Measurements from ENCODE around the gene LMO4. TPM values are rescaled to one million over a fixed set of nuclear protein-coding genes. Genes with fewer than 3 reads are reported as not detected.

Gene LMO4
- polyA plus RNA-seq, 1 experiment, result 77.9 TPM

GRCh38 chr1:87291107-87291506 lies 37.6 kb upstream of the LMO4 start:
- ChIA-PET POLR2A (interaction anchor here (0.6 kb wide), 1 partner anchor 37 kb away, joined by 3 read pairs; no protein-coding TSS in a partner anchor), CTCF (interaction anchor here (0.6 to 2.3 kb wide), 4 partner anchors 10 to 160 kb away, joined by 4 to 12 read pairs (median 5); no protein-coding TSS in a partner anchor)
- peaks cover 4% of the 10 kb centered on the region; the same call in 1 of the 2 replicates for H3K27me3 ChIP-seq (ENCODE audit: control insufficient read depth, insufficient read depth, low read length)
- H3K4me3 ChIP-seq (ENCODE audit: low read depth, low read length), result no peak overlapping the region
- no peak for TF ChIP-seq CTCF (IDR thresholded peaks at IDR 0.05; ENCODE audit: insufficient read depth, low read depth, low read length)
- H3K36me3 ChIP-seq (ENCODE audit: control insufficient read depth, insufficient read depth, low read length), result no peaks in the 10 kb centered on the region
- DNase-seq (ENCODE audit: low read depth), result peak; percentile 44

- CTCF ChIA-PET, result interaction anchor here (0.6 to 4.7 kb wide), 40 partner anchors 9 to 1445 kb away, joined by 3 to 29 read pairs (median 4); no protein-coding TSS in a partner anchor
- POLR2A ChIA-PET, result no interaction called here
- no peaks in the 10 kb centered on the region for H3K36me3 ChIP-seq (ENCODE audit: control insufficient read depth, insufficient read depth, low read length)
- DNase-seq (ENCODE audit: low read depth), result no peak
- peaks cover 4% of the 10 kb centered on the region; the same call in 1 of the 2 replicates for H3K27me3 ChIP-seq (ENCODE audit: control insufficient read depth, insufficient read depth, low read length)
- TF ChIP-seq CTCF (IDR thresholded peaks at IDR 0.05; ENCODE audit: insufficient read depth, low read depth, low read length), result peak; percentile 69
- H3K4me3 ChIP-seq (ENCODE audit: low read depth, low read length), result no peak overlapping the region
These were observed 35.8 kb upstream of the LMO4 start for GRCh38 chr1:87292684-87293493.

GRCh38 chr1:87294633-87295032 lies 34.0 kb upstream of the LMO4 start:
- Histone ChIP-seq H3K36me3 (ENCODE audit: control insufficient read depth, insufficient read depth, low read length) (no peaks in the 10 kb centered on the region), H3K27me3 (ENCODE audit: control insufficient read depth, insufficient read depth, low read length) (peaks cover 4% of the 10 kb centered on the region; the same call in 1 of the 2 replicates), H3K4me3 (ENCODE audit: low read depth, low read length) (no peak overlapping the region)
- DNase-seq (ENCODE audit: low read depth), result no peak
- ChIA-PET POLR2A (no interaction called here), CTCF (interaction anchor here (1.8 to 4.7 kb wide), 5 partner anchors 7 to 659 kb away, joined by 6 to 29 read pairs (median 10); no protein-coding TSS in a partner anchor)
- no peak for TF ChIP-seq CTCF (IDR thresholded peaks at IDR 0.05; ENCODE audit: insufficient read depth, low read depth, low read length)

GRCh38 chr1:87295445-87296110 lies 33.1 kb upstream of the LMO4 start:
- no peak for TF ChIP-seq CTCF (IDR thresholded peaks at IDR 0.05; ENCODE audit: insufficient read depth, low read depth, low read length)
- Histone ChIP-seq H3K36me3 (ENCODE audit: control insufficient read depth, insufficient read depth, low read length) (no peaks in the 10 kb centered on the region), H3K4me3 (ENCODE audit: low read depth, low read length) (no peak overlapping the region), H3K27me3 (ENCODE audit: control insufficient read depth, insufficient read depth, low read length) (peaks cover 2% of the 10 kb centered on the region; the same call in 1 of the 2 replicates)
- DNase-seq (ENCODE audit: low read depth), result no peak
- CTCF ChIA-PET, result interaction anchor here (2.7 to 4.7 kb wide), 2 partner anchors 14 to 29 kb away, joined by 10 to 29 read pairs; no protein-coding TSS in a partner anchor
- POLR2A ChIA-PET, result no interaction called here

- ChIA-PET POLR2A (no interaction called here), CTCF (interaction anchor here (4.7 kb wide), 1 partner anchor 28 kb away, joined by 29 read pairs; no protein-coding TSS in a partner anchor)
- TF ChIP-seq CTCF (IDR thresholded peaks at IDR 0.05; ENCODE audit: insufficient read depth, low read depth, low read length), result no peak
- Histone ChIP-seq H3K27me3 (ENCODE audit: control insufficient read depth, insufficient read depth, low read length) (no peaks in the 10 kb centered on the region), H3K36me3 (ENCODE audit: control insufficient read depth, insufficient read depth, low read length) (no peaks in the 10 kb centered on the region), H3K4me3 (ENCODE audit: low read depth, low read length) (no peak overlapping the region)
- no peak for DNase-seq (ENCODE audit: low read depth)
These were observed 32.5 kb upstream of the LMO4 start for GRCh38 chr1:87296206-87296605.

Measured in BJ (cell line).